GM12874 (cell line): ENCODE results near the gene CAST.

Experiments
- CTCF ChIP-seq: IDR thresholded peaks from 2 replicates; pipeline ENCODE4 v1.5.1; 2011; ENCODE audit warnings: low read depth, mild to moderate bottlenecking, control low read depth, low read length, moderate library complexity; ENCODE audit not compliant: insufficient read depth

CAST gene

GRCh38 chr5:96807075-96807654 lies 145.0 kb downstream of the CAST start:
- TF ChIP-seq CTCF, result no peak

DNA sequence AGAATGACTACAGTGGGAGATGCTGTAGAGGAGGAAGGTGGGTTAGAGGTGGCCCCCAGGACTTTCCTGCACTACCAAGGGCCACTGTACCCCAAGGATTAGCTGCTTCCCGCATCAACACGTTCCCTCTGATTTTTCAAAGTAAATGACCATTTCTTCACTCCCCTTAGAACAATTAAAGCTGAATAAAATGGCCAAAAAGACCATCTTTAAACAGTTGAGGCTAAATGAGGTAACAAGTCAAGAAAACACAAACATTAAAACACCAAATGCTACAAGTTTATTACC lies 146.3 kb downstream of the CAST start:
- no peak for TF ChIP-seq CTCF

DNA sequence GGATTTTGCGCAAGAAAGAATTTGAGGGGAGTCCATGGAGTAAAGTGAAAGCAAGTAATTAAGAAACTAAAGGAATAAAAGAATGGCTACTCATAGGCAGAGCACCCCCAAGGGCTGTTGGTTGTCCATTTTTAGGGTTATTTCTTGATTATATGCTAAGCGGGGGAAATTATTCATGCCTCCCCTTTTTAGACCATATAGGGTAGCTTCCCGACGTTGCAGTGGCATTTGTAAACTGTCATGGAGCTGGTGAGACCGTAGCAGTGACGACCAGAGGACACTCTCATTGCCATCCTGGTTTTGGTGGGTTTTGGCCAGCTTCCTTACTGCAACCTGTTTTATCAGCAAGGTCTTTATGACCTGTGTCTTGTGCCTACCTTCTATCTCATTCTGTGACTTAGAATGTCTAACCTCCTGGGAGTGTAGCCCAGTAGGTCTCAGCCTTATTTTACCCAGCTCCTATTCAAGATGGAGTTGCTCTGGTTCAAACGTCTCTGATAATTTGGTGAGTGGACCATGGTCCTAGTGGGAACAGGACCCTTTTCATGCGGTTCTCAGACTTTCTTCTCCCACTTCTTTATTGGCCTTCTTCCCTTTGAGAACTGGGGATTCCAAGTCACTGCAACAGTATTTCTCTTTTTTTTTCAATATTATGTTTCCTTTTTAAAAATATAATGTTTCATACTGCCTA lies 146.8 kb downstream of the CAST start:
- no peak for TF ChIP-seq CTCF

GRCh38 chr5:96809921-96810320 lies 147.7 kb downstream of the CAST start:
- no peak for TF ChIP-seq CTCF

GRCh38 chr5:96812851-96813250 lies 150.7 kb downstream of the CAST start:
- no peak for TF ChIP-seq CTCF

- TF ChIP-seq CTCF, result no peak
Observed at GRCh38 chr5:96814041-96814440, 151.9 kb downstream of the CAST start.

DNA sequence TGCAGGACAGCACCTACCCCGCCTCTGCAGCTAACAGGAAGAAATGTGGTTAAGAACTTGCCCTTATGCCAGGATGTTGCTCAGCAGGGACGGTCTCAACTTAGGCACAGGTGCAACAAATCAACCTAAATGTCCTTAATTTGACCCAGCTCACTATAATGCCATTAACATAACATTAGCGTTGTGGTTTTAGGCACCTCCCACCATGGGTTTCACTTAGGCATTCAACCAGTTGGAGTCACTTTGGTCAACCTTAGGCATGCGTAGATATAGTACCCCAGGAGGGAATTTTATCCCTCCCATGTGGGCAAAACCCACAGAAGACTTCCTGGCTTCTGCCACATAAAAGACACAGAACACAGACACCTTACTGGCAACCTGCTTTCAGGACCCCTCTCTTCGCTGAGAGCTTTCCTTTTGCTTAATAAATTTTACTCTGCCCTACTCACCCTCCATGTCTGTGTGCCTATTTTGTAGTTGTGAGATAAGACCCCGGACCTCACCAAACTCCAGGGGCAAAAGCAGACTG lies 154.3 kb downstream of the CAST start:
- TF ChIP-seq CTCF, result no peak
